GM23338 (cell line): ENCODE results near the gene WWOX. TPM values are rescaled to one million over a fixed set of nuclear protein-coding genes. Genes with fewer than 3 reads are reported as not detected.

Experiments used
- ATAC-seq: fragments of 200-7000 bp; cut with Tn5 transposase; 3 replicates; pipeline ENCODE4 v1.9.1; 2020
- DNase-seq: peaks from one replicate; pipeline ENCODE4 v3.0.0-alpha.2; 2015; ENCODE audit warnings: low spot score
- H2AFZ ChIP-seq: fragments of 200-600 bp; sonication (generic); 2 replicates; pipeline ENCODE4 v1.8.0; 2016; ENCODE audit warnings: antibody characterized with exemption, mild to moderate bottlenecking, moderate library complexity
- H3F3A ChIP-seq: fragments of 200-600 bp; sonication (generic); replicated peaks from 2 replicates; pipeline ENCODE4 v1.8.0; 2017; ENCODE audit warnings: antibody characterized with exemption, mixed run types, low read depth
- H3K27ac ChIP-seq: fragments of 200-600 bp; sonication (generic); 2 replicates; pipeline ENCODE4 v1.6.1; 2016; ENCODE audit warnings: low read depth
- H3K27me3 ChIP-seq: fragments of 200-600 bp; sonication (generic); 2 replicates; pipeline ENCODE4 v1.8.0; 2016; ENCODE audit warnings: mild to moderate bottlenecking, mixed run types, moderate library complexity; ENCODE audit not compliant: insufficient read depth
- H3K36me3 ChIP-seq: fragments of 200-600 bp; sonication (generic); 2 replicates; pipeline ENCODE4 v1.8.0; 2016; ENCODE audit warnings: mild to moderate bottlenecking; ENCODE audit not compliant: insufficient read depth
- H3K4me1 ChIP-seq: fragments of 200-600 bp; sonication (generic); 2 replicates; pipeline ENCODE4 v1.8.0; 2016; ENCODE audit warnings: mild to moderate bottlenecking, moderate library complexity; ENCODE audit not compliant: insufficient read depth
- H3K4me2 ChIP-seq: fragments of 200-600 bp; sonication (generic); 2 replicates; pipeline ENCODE4 v1.7.1; 2017; ENCODE audit warnings: mixed run types
- H3K4me3 ChIP-seq: fragments of 200-600 bp; sonication (generic); 2 replicates; pipeline ENCODE4 v1.6.1; 2016; ENCODE audit warnings: mixed run types
- H3K79me2 ChIP-seq: fragments of 200-600 bp; sonication (generic); replicated peaks from 2 replicates; pipeline ENCODE4 v1.8.0; 2017; ENCODE audit warnings: mild to moderate bottlenecking; ENCODE audit not compliant: insufficient read depth
- H3K9me2 ChIP-seq: fragments of 200-600 bp; sonication (generic); 2 replicates; pipeline ENCODE4 v1.8.0; 2017; ENCODE audit not compliant: insufficient read depth
- H4K20me1 ChIP-seq: fragments of 200-600 bp; sonication (generic); replicated peaks from 2 replicates; pipeline ENCODE4 v1.8.0; 2017; ENCODE audit warnings: mild to moderate bottlenecking; ENCODE audit not compliant: insufficient read depth
- H3K27ac Mint-ChIP-seq: 2 replicates; pipeline ENCODE4 v1.8.0; 2020; ENCODE audit warnings: inconsistent platforms, mild to moderate bottlenecking, moderate library complexity, mixed read lengths
- H3K27me3 Mint-ChIP-seq: 3 replicates; pipeline ENCODE4 v1.8.0; 2022; ENCODE audit warnings: low read depth, mild to moderate bottlenecking, moderate library complexity, mixed read lengths, inconsistent platforms; ENCODE audit not compliant: insufficient read depth, poor library complexity
- H3K36me3 Mint-ChIP-seq: 3 replicates; pipeline ENCODE4 v1.8.0; 2021; ENCODE audit warnings: low read depth, mild to moderate bottlenecking, inconsistent platforms, moderate library complexity, mixed read lengths
- H3K4me1 Mint-ChIP-seq: 3 replicates; pipeline ENCODE4 v1.8.0; 2020; ENCODE audit warnings: mild to moderate bottlenecking, inconsistent platforms, mixed read lengths
- H3K4me3 Mint-ChIP-seq: 3 replicates; pipeline ENCODE4 v1.8.0; 2021; ENCODE audit warnings: moderate library complexity, mild to moderate bottlenecking, inconsistent platforms, mixed read lengths
- H3K9me3 Mint-ChIP-seq: 3 replicates; pipeline ENCODE4 v1.8.0; 2020; ENCODE audit warnings: moderate library complexity, mild to moderate bottlenecking, inconsistent platforms, mixed read lengths
- CTCF ChIP-seq, 2 experiments: fragments of 200-600 bp in 1 of 2; sonication (generic) in 1 of 2; conservative IDR thresholded peaks; 2 replicates each; pipeline versions ENCODE4 v1.5.1 to v1.6.1; 2016 to 2017; ENCODE audit warnings: antibody characterized with exemption in 2 of 2, low read depth in 2 of 2, mild to moderate bottlenecking in 2 of 2, moderate library complexity in 1 of 2
- EZH2 ChIP-seq: fragments of 200-600 bp; sonication (generic); IDR thresholded peaks from one replicate; pipeline ENCODE4 v1.8.0; 2017; ENCODE audit warnings: antibody characterized with exemption, mild to moderate bottlenecking, low read depth; ENCODE audit not compliant: unreplicated experiment
- EZH2phosphoT487 ChIP-seq: fragments of 200-600 bp; sonication (generic); IDR thresholded peaks from one replicate; pipeline ENCODE4 v1.8.1; 2018; ENCODE audit warnings: antibody characterized with exemption; ENCODE audit not compliant: unreplicated experiment
- JUNB ChIP-seq: IDR thresholded peaks from one replicate; pipeline ENCODE4 v1.6.1; 2016; ENCODE audit warnings: antibody characterized with exemption; ENCODE audit not compliant: unreplicated experiment
- POLR2AphosphoS5 ChIP-seq: IDR thresholded peaks from 2 replicates; pipeline ENCODE4 v1.6.1; 2016; ENCODE audit warnings: antibody characterized with exemption, low read depth
- REST ChIP-seq: IDR thresholded peaks from one replicate; pipeline ENCODE4 v1.6.1; 2018; ENCODE audit warnings: antibody characterized with exemption; ENCODE audit not compliant: unreplicated experiment
- ZNF462 ChIP-seq: fragments of 250-450 bp; sonication (Bioruptor Pico); IDR thresholded peaks from 2 replicates; pipeline ENCODE4 v1.5.0; 2020; ENCODE audit warnings: mild to moderate bottlenecking, moderate library complexity
- polyA plus RNA-seq: library from polyadenylated mRNA; unstranded; fragments of >200 nt; fragmentation: Nextera tagmentation; extraction: Ambion mirVana; gene quantifications from 2 replicates; pipeline ENCODE4 v1.2.1, GENCODE V29; 2016
- total RNA-seq: library from RNA; depleted of rRNA; stranded (reverse); fragments of >200 nt; shearing (Covaris generic); gene quantifications from 2 replicates; pipeline ENCODE4 v1.2.3, GENCODE V29; 2014

The WWOX gene
- total and polyA plus RNA-seq, 2 experiments from 2014 or later = 10.0 to 19.3 TPM

GRCh38 chr16:78852081-78852635, 752.7 kb downstream of the WWOX start:
- Mint-ChIP-seq H3K9me3 (no peaks in the 10 kb centered on the region), H3K36me3 (no peaks in the 10 kb centered on the region), H3K4me1 (no peaks in the 10 kb centered on the region), H3K4me3 (no peak overlapping the region), H3K27ac (no peak overlapping the region), H3K27me3 (peaks cover 2% of the 10 kb centered on the region)
- H3K27me3 ChIP-seq = no peaks in the 10 kb centered on the region
- DNase-seq (no peak), ATAC-seq (no peak)
- no peak overlapping the region for H3K4me2 ChIP-seq
- H3F3A ChIP-seq = no peaks in the 10 kb centered on the region
- no peak overlapping the region for H2AFZ ChIP-seq
- H3K4me3 ChIP-seq = no peak overlapping the region
- TF ChIP-seq JUNB = no peak
- no peak for TF ChIP-seq EZH2
- no peak for TF ChIP-seq ZNF462
- TF ChIP-seq EZH2phosphoT487 = no peak
- no peak for TF ChIP-seq CTCF (conservative IDR thresholded peaks at IDR 0.05; ENCODE audit: low read depth in 2 of 2)
- TF ChIP-seq REST = no peak
- TF ChIP-seq POLR2AphosphoS5 = no peak
- no peaks in the 10 kb centered on the region for H3K79me2 ChIP-seq
- H3K36me3 ChIP-seq = no peaks in the 10 kb centered on the region
- no peaks in the 10 kb centered on the region for H4K20me1 ChIP-seq
- H3K27ac ChIP-seq = no peak overlapping the region
- no peaks in the 10 kb centered on the region for H3K4me1 ChIP-seq
- 0 out of 2 replicates have a peak, but pooled peaks cover 3% of the 10 kb centered on the region for H3K9me2 ChIP-seq
